Smooth muscle cell (in vitro differentiated cells): ENCODE measurements around the gene TDRD7. TPM values are rescaled to one million over a fixed set of nuclear protein-coding genes. Genes with fewer than 3 reads are reported as not detected.

Experiments used
- DNase-seq: peaks from one replicate; lab custom pipeline; 2025; ENCODE audit not compliant: unreplicated experiment; lab: John Stamatoyannopoulos, UW
- H2AFZ ChIP-seq: fragments of 200-600 bp; sonication (generic); 2 replicates; pipeline ENCODE4 v1.6.0; 2016; ENCODE audit warnings: antibody characterized with exemption, low read depth, mild to moderate bottlenecking
- H3F3A ChIP-seq: fragments of 200-600 bp; sonication (generic); 2 replicates; pipeline ENCODE4 v1.6.0; 2017; ENCODE audit warnings: antibody characterized with exemption, low read depth
- H3K27ac ChIP-seq: fragments of 200-600 bp; sonication (generic); 2 replicates; pipeline ENCODE4 v1.5.1; 2016; ENCODE audit warnings: low read depth, mild to moderate bottlenecking
- H3K27me3 ChIP-seq: fragments of 200-600 bp; sonication (generic); 2 replicates; pipeline ENCODE4 v1.6.1; 2016; ENCODE audit warnings: low read depth, mild to moderate bottlenecking
- H3K36me3 ChIP-seq: fragments of 200-600 bp; sonication (generic); 2 replicates; pipeline ENCODE4 v1.5.1; 2016; ENCODE audit warnings: low read depth
- H3K4me1 ChIP-seq: fragments of 200-600 bp; sonication (generic); 2 replicates; pipeline ENCODE4 v1.5.1; 2016; ENCODE audit warnings: low read depth
- H3K4me2 ChIP-seq: fragments of 200-600 bp; sonication (generic); 2 replicates; pipeline ENCODE4 v1.6.0; 2016; ENCODE audit warnings: mild to moderate bottlenecking
- H3K4me3 ChIP-seq: fragments of 200-600 bp; sonication (generic); 2 replicates; pipeline ENCODE4 v1.5.1; 2016; ENCODE audit warnings: mild to moderate bottlenecking
- H3K79me2 ChIP-seq: fragments of 200-600 bp; sonication (generic); 2 replicates; pipeline ENCODE4 v1.6.0; 2016; ENCODE audit warnings: low read depth, mild to moderate bottlenecking
- H3K9ac ChIP-seq: fragments of 200-600 bp; sonication (generic); 2 replicates; pipeline ENCODE4 v1.6.0; 2016; ENCODE audit warnings: low read depth
- H3K9me3 ChIP-seq: fragments of 200-600 bp; sonication (generic); replicated peaks from 2 replicates; pipeline ENCODE4 v1.5.1; 2016; ENCODE audit warnings: low read depth
- H4K20me1 ChIP-seq: fragments of 200-600 bp; sonication (generic); 2 replicates; pipeline ENCODE4 v1.6.0; 2016; ENCODE audit warnings: low read depth
- WGBS: methylation state at CpG from one replicate; pipeline ENCODE4 v1.1.7; 2016; ENCODE audit warnings: low lambda C conversion rate; 5-methylcytosine and 5-hydroxymethylcytosine counted together
- polyA plus RNA-seq: library from polyadenylated mRNA; unstranded; fragments of >200 nt; fragmentation: Nextera tagmentation; extraction: Ambion mirVana; gene quantifications from 2 replicates; pipeline ENCODE4 v1.2.1, GENCODE V29; 2016
- total RNA-seq: library from RNA; depleted of rRNA; stranded (reverse); fragments of >200 nt; gene quantifications from 2 replicates; pipeline ENCODE4 v1.2.3, GENCODE V29; 2014
- TF ChIP-seq, protein P1 (sequence below): fragments of 200-600 bp; sonication (generic); IDR thresholded peaks from 2 replicates; pipeline ENCODE4 v1.5.1; 2017; ENCODE audit warnings: borderline replicate concordance, mild to moderate bottlenecking, antibody characterized with exemption; ENCODE audit not compliant: insufficient read depth, poor library complexity, severe bottlenecking

Gene TDRD7
- total and polyA plus RNA-seq, 2 experiments from 2014 or later = 1.5 to 3.4 TPM

DNA sequence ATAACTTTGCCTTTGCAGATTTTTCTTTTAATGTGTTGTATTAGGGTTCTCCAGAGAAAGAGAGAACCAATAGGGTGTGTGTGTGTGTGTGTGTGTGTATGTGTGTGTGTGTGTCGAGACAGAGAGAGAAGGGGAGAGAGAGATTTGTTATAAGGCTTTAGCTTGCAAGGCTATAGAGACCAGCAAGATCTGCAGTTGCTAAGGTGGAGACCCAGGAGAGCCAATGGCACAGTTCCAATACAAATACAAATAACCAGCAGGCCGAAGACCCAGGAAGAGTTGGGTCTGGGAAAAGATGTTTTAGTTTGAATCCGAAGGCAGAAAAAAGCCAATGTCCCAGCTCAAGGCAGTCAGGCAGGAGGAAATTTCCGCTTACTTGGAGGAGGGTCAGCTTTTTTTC lies 112.5 kb downstream of the TDRD7 start:
- no peaks in the 10 kb centered on the region for H3F3A ChIP-seq
- H3K4me1 ChIP-seq = peaks cover 14% of the 10 kb centered on the region
- H4K20me1 ChIP-seq = no peaks in the 10 kb centered on the region
- H3K27me3 ChIP-seq = peaks cover 60% of the 10 kb centered on the region
- H3K4me3 ChIP-seq = no peak overlapping the region
- no peaks in the 10 kb centered on the region for H3K36me3 ChIP-seq
- 88% methylated on average over 4 of the region's 4 CpGs for WGBS
- H2AFZ ChIP-seq = no peak overlapping the region
- H3K9me3 ChIP-seq = no peaks in the 10 kb centered on the region
- no peak overlapping the region for H3K4me2 ChIP-seq
- no peak overlapping the region for H3K27ac ChIP-seq
- no peaks in the 10 kb centered on the region for H3K79me2 ChIP-seq
- no peak overlapping the region for H3K9ac ChIP-seq
- no peak for DNase-seq
- TF ChIP-seq, protein P1, sequence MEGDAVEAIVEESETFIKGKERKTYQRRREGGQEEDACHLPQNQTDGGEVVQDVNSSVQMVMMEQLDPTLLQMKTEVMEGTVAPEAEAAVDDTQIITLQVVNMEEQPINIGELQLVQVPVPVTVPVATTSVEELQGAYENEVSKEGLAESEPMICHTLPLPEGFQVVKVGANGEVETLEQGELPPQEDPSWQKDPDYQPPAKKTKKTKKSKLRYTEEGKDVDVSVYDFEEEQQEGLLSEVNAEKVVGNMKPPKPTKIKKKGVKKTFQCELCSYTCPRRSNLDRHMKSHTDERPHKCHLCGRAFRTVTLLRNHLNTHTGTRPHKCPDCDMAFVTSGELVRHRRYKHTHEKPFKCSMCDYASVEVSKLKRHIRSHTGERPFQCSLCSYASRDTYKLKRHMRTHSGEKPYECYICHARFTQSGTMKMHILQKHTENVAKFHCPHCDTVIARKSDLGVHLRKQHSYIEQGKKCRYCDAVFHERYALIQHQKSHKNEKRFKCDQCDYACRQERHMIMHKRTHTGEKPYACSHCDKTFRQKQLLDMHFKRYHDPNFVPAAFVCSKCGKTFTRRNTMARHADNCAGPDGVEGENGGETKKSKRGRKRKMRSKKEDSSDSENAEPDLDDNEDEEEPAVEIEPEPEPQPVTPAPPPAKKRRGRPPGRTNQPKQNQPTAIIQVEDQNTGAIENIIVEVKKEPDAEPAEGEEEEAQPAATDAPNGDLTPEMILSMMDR = no peak

DNA sequence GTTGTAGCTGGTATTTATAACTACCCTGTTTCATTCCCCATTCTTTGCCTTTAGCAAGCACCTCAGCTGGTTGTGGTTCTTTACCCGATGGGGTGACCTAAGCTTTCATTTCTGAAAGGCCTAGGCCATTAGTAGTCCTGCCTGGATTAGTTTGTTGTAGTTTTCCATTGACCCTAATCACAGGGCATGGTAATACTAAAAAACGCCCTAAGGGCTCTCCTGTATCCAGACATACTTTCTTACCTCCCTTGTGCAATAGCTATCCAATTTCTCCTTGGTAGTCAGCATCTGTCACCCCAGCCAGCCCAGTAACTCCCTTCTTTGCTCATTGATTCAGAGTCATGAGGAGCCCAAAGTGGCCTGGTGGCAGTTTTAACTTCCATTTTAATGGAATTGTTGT lies 113.6 kb downstream of the TDRD7 start:
- Histone ChIP-seq H2AFZ (no peak overlapping the region), H4K20me1 (no peaks in the 10 kb centered on the region), H3K4me3 (no peak overlapping the region), H3K79me2 (no peaks in the 10 kb centered on the region), H3K4me2 (no peak overlapping the region), H3K27ac (no peak overlapping the region), H3K36me3 (no peaks in the 10 kb centered on the region), H3K9me3 (no peaks in the 10 kb centered on the region), H3F3A (no peaks in the 10 kb centered on the region), H3K4me1 (peaks cover 14% of the 10 kb centered on the region), H3K9ac (no peak overlapping the region), H3K27me3 (peaks cover 60% of the 10 kb centered on the region)
- no peak for DNase-seq
- TF ChIP-seq, protein P1 = no peak
- WGBS = 66% methylated on average over 2 of the region's 2 CpGs

DNA sequence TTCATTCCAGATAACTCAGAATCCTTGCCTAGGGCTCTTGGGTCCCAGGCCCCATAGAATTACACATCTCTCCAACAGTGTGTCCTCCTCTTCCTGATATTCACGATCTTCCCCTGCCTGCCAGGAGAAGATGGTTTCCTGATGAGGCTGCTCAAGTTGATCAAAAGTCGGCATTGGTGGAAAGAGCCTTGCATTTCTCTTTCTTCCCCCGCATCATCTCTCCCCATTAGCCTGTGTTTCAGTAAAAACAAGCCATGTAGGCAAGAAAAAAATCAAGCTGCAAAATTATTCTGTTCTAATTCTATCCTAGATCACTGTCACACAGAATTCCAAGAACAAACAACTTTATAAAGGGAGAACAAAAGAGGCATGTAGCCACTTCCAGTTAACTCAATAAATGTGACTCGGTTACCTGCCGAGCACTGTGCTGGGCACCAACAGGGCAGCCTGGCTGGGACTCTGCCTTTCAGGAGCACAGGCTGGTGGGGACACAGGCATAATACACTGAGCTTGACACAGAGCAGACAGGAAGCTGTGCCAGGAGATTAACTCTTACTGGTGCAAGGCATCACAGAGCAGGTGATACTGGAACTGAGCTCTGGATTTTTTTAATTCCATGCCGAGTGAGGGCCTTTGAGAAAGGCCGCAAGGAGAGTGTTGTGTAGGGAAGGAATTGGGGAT lies 115.1 kb downstream of the TDRD7 start:
- 87% methylated on average over 7 of the region's 7 CpGs for WGBS

More for the DNA sequence above, 115.1 kb downstream of the TDRD7 start:
- DNase-seq = no peak
- H3K9me3 ChIP-seq = no peaks in the 10 kb centered on the region
- no peak overlapping the region for H3K27ac ChIP-seq
- no peaks in the 10 kb centered on the region for H3K79me2 ChIP-seq
- H3K27me3 ChIP-seq = peaks cover 54% of the 10 kb centered on the region
- TF ChIP-seq, protein P1 = no peak
- no peak overlapping the region for H3K4me3 ChIP-seq
- H3K4me2 ChIP-seq = no peak overlapping the region
- no peaks in the 10 kb centered on the region for H4K20me1 ChIP-seq
- H2AFZ ChIP-seq = no peak overlapping the region
- no peaks in the 10 kb centered on the region for H3F3A ChIP-seq
- H3K36me3 ChIP-seq = no peaks in the 10 kb centered on the region
- H3K9ac ChIP-seq = no peak overlapping the region
- peaks cover 14% of the 10 kb centered on the region for H3K4me1 ChIP-seq
